ENCODE data around the gene RASAL1.

DNA sequence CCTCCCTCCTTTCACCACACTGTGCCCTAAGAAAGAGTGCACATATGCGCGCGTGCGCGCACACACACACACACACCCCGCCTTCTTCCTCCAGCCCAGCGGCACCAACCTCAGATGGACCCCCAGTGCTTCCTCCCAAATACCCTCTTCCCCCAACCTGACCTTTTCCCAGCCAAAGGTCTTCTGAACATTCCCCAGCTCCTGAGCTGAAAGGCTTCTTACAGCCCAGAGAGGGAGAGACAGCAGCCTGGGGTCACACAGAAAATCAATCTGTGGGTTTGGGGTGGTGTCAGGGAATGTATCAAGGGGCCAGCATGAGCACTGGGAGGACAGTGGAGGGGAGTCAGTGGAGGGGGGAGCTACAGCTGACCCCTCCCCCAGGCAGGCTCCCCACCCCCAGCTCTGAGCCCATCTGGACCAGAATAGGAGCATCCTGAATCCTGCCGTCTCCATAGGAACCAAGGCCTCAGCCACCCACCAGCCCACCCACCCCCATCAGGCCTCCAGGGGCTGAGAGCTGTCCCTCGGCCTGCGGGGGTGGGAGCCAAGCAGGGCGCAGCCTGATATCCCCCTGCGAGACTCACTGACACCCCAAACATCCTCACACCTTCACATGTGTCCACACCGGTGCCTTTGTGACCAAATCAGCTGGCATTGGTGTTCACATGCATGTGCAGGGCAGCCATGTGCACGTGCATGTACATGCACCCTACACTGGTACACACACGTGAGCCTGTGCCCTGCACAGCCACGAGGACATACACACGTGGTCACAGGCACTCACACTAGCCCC is 5.7 kb downstream of the RASAL1 start:
- TF ChIP-seq HOXB13 (CRISPR knock-in tag; IDR thresholded peaks at IDR 0.05; ENCODE audit: low read depth) = no peak
- TF ChIP-seq CEBPB (IDR thresholded peaks at IDR 0.05) = no peak
- no peak for TF ChIP-seq EHF (CRISPR knock-in tag; IDR thresholded peaks at IDR 0.05)
- no peak for TF ChIP-seq POLR2A (IDR thresholded peaks at IDR 0.05; ENCODE audit: low read length)
